ENCODE data around the gene MRPS26. TPM values are rescaled to one million over a fixed set of nuclear protein-coding genes. Genes with fewer than 3 reads are reported as not detected.
"Not testable (repeated sequence)": the region's sequence is repeated elsewhere in the genome, so short reads cannot be mapped to it uniquely, and the experiment has no call there.

MRPS26 gene
- polyA plus RNA-seq, 1 donor from 2014 or later, result 84.4 TPM

- H3K36me3 Mint-ChIP-seq, H3K9me3 Mint-ChIP-seq: not testable (repeated sequence)
- H3K27me3 Mint-ChIP-seq, result peaks cover 36% of the 10 kb centered on the region
- H3K4me1 Mint-ChIP-seq, result peaks cover 10 to 16% (median 13%) of the 10 kb centered on the region in 3 donors
- H3K4me3 Mint-ChIP-seq, result peak overlapping the region in 1 of 4 donors; percentile 67
- H3K27ac Mint-ChIP-seq, result peak overlapping the region in 1 of 3 donors; percentile 49
Observed at GRCh38 chr20:3075315-3075714, 29.5 kb downstream of the MRPS26 start.

GRCh38 chr20:3077618-3078134 lies 31.8 kb downstream of the MRPS26 start:
- Mint-ChIP-seq H3K27me3 (peaks cover 50% of the 10 kb centered on the region), H3K9me3 (peaks cover 0 to 1% (median 0%) of the 10 kb centered on the region in 3 donors), H3K4me1 (peaks cover 5 to 11% (median 6%) of the 10 kb centered on the region in 3 donors), H3K36me3 (no peaks in the 10 kb centered on the region), H3K4me3 (peak overlapping the region in 1 of 4 donors; percentile 1), H3K27ac (no peak overlapping the region)

- peaks cover 61% of the 10 kb centered on the region for H3K27me3 Mint-ChIP-seq
- H3K4me1 Mint-ChIP-seq, result peaks cover 0 to 5% (median 4%) of the 10 kb centered on the region in 3 donors
- H3K4me3 Mint-ChIP-seq, result no peak overlapping the region
- no peak overlapping the region for H3K27ac Mint-ChIP-seq
- no peaks in the 10 kb centered on the region for H3K36me3 Mint-ChIP-seq
- H3K9me3 Mint-ChIP-seq, result no peaks in the 10 kb centered on the region
Observed at GRCh38 chr20:3080939-3081388, 35.1 kb downstream of the MRPS26 start.

GRCh38 chr20:3081641-3082040 lies 35.8 kb downstream of the MRPS26 start:
- peak overlapping the region in 1 of 3 donors; percentile 94 for H3K27ac Mint-ChIP-seq

GRCh38 chr20:3082306-3082951 lies 36.6 kb downstream of the MRPS26 start:
- Mint-ChIP-seq H3K9me3 (no peaks in the 10 kb centered on the region), H3K27me3 (peaks cover 57% of the 10 kb centered on the region), H3K36me3 (no peaks in the 10 kb centered on the region), H3K4me3 (peak overlapping the region in 2 of 4 donors; percentile 50 to 86), H3K27ac (peak overlapping the region in 1 of 3 donors; percentile 68), H3K4me1 (peaks cover 0 to 5% (median 2%) of the 10 kb centered on the region in 3 donors)

More at GRCh38 chr20:3081641-3082040, 35.8 kb downstream of the MRPS26 start:
- Mint-ChIP-seq H3K27me3 (peaks cover 59% of the 10 kb centered on the region), H3K4me3 (peak overlapping the region in 1 of 4 donors; percentile 36), H3K36me3 (no peaks in the 10 kb centered on the region), H3K9me3 (no peaks in the 10 kb centered on the region), H3K4me1 (peaks cover 0 to 5% (median 4%) of the 10 kb centered on the region in 3 donors)

GRCh38 chr20:3082955-3083952 lies 37.4 kb downstream of the MRPS26 start:
- Mint-ChIP-seq H3K27ac (no peak overlapping the region), H3K9me3 (no peaks in the 10 kb centered on the region), H3K27me3 (peaks cover 49% of the 10 kb centered on the region), H3K4me3 (peak overlapping the region in 2 of 4 donors; percentile 58 to 82), H3K36me3 (no peaks in the 10 kb centered on the region), H3K4me1 (peaks cover 0 to 2% (median 0%) of the 10 kb centered on the region in 3 donors)

- Mint-ChIP-seq H3K9me3 (no peaks in the 10 kb centered on the region), H3K36me3 (no peaks in the 10 kb centered on the region), H3K4me3 (peak within 1 kb of the TSS in 3 of 4 donors; percentile 43 to 82 (median 58)), H3K27me3 (peaks cover 45% of the 10 kb centered on the region), H3K27ac (no peak within 1 kb of the TSS), H3K4me1 (peaks cover 0 to 2% (median 0%) of the 10 kb centered on the region in 3 donors)
Observed at GRCh38 chr20:3084283-3084985, 38.6 kb downstream of the MRPS26 start, which contains the start of gene AVP. Gene AVP (minus strand): TSS chr20:3084724. CDS start chr20:3084674, 50 bp downstream.

GRCh38 chr20:3084986-3085360 lies 39.1 kb downstream of the MRPS26 start:
- Mint-ChIP-seq H3K36me3 (no peaks in the 10 kb centered on the region), H3K27ac (no peak overlapping the region), H3K27me3 (peaks cover 44% of the 10 kb centered on the region), H3K4me1 (peaks cover 0 to 2% (median 0%) of the 10 kb centered on the region in 3 donors), H3K4me3 (no peak overlapping the region), H3K9me3 (no peaks in the 10 kb centered on the region)

- peaks cover 40% of the 10 kb centered on the region for H3K27me3 Mint-ChIP-seq
Observed at GRCh38 chr20:3085571-3086072, 39.8 kb downstream of the MRPS26 start.

GRCh38 chr20:3088031-3088430 lies 42.2 kb downstream of the MRPS26 start:
- peaks cover 35% of the 10 kb centered on the region for H3K27me3 Mint-ChIP-seq

More at GRCh38 chr20:3085571-3086072, 39.8 kb downstream of the MRPS26 start:
- Mint-ChIP-seq H3K9me3 (peaks cover 0 to under 1% (median 0%) of the 10 kb centered on the region in 3 donors), H3K4me3 (no peak overlapping the region), H3K27ac (no peak overlapping the region), H3K4me1 (peaks cover 0 to 5% (median 3%) of the 10 kb centered on the region in 3 donors), H3K36me3 (no peaks in the 10 kb centered on the region)

GRCh38 chr20:3090565-3090964 lies 44.7 kb downstream of the MRPS26 start:
- Mint-ChIP-seq H3K4me3 (no peak overlapping the region), H3K4me1 (peaks cover 9 to 11% (median 9%) of the 10 kb centered on the region in 3 donors), H3K27me3 (peaks cover 17% of the 10 kb centered on the region), H3K36me3 (peaks cover 2% of the 10 kb centered on the region), H3K9me3 (peaks cover 0 to 2% (median 0%) of the 10 kb centered on the region in 3 donors), H3K27ac (no peak overlapping the region)

More at GRCh38 chr20:3088031-3088430, 42.2 kb downstream of the MRPS26 start:
- Mint-ChIP-seq H3K36me3 (peaks cover 2% of the 10 kb centered on the region), H3K27ac (peak overlapping the region in 1 of 3 donors; percentile 0), H3K4me1 (peaks cover 4 to 9% (median 7%) of the 10 kb centered on the region in 3 donors), H3K9me3 (peaks cover 0 to 2% (median 0%) of the 10 kb centered on the region in 3 donors), H3K4me3 (no peak overlapping the region)

GRCh38 chr20:3092611-3093379 lies 46.9 kb downstream of the MRPS26 start:
- H3K4me1 Mint-ChIP-seq, result peaks cover 9 to 11% (median 9%) of the 10 kb centered on the region in 3 donors
- peak overlapping the region; percentile 88 to 94 (median 89) for H3K27ac Mint-ChIP-seq
- peak overlapping the region; percentile 77 to 97 (median 90) for H3K4me3 Mint-ChIP-seq
- peaks cover 0 to 2% (median 0%) of the 10 kb centered on the region in 3 donors for H3K9me3 Mint-ChIP-seq
- H3K36me3 Mint-ChIP-seq, result peaks cover 2% of the 10 kb centered on the region
- peaks cover 17% of the 10 kb centered on the region for H3K27me3 Mint-ChIP-seq

- Mint-ChIP-seq H3K27ac (peak overlapping the region; percentile 82 to 89 (median 88)), H3K9me3 (peaks cover 0 to 2% (median 0%) of the 10 kb centered on the region in 3 donors), H3K36me3 (peaks cover 2% of the 10 kb centered on the region)
Observed at GRCh38 chr20:3093861-3094361, 48.1 kb downstream of the MRPS26 start.

More at GRCh38 chr20:3093861-3094361, 48.1 kb downstream of the MRPS26 start:
- H3K4me1 Mint-ChIP-seq, result peaks cover 9 to 11% (median 9%) of the 10 kb centered on the region in 3 donors
- peak overlapping the region in 3 of 4 donors; percentile 16 to 93 (median 73) for H3K4me3 Mint-ChIP-seq
- peaks cover 15% of the 10 kb centered on the region for H3K27me3 Mint-ChIP-seq
